Epithelial cell of esophagus (primary cell): ENCODE results near the gene HOXA5.
A peak's percentile ranks its signal among the peaks of the same experiment; 100 is the strongest.

Experiments used
- DNase-seq: peaks from one replicate; pipeline ENCODE4 v3.0.0; 2010; ENCODE audit warnings: low read depth
- H3K4me3 ChIP-seq: 2 replicates; pipeline ENCODE4 v1.5.1; 2011; ENCODE audit warnings: mild to moderate bottlenecking, low read length, control low read depth
- TF ChIP-seq, protein P1 (sequence below): IDR thresholded peaks from 2 replicates; pipeline ENCODE4 v1.5.1; 2011; ENCODE audit warnings: low read depth, mild to moderate bottlenecking, low read length, control low read depth, inconsistent platforms; ENCODE audit not compliant: insufficient read depth; ENCODE audit errors: missing control alignments

The HOXA5 gene

DNA sequence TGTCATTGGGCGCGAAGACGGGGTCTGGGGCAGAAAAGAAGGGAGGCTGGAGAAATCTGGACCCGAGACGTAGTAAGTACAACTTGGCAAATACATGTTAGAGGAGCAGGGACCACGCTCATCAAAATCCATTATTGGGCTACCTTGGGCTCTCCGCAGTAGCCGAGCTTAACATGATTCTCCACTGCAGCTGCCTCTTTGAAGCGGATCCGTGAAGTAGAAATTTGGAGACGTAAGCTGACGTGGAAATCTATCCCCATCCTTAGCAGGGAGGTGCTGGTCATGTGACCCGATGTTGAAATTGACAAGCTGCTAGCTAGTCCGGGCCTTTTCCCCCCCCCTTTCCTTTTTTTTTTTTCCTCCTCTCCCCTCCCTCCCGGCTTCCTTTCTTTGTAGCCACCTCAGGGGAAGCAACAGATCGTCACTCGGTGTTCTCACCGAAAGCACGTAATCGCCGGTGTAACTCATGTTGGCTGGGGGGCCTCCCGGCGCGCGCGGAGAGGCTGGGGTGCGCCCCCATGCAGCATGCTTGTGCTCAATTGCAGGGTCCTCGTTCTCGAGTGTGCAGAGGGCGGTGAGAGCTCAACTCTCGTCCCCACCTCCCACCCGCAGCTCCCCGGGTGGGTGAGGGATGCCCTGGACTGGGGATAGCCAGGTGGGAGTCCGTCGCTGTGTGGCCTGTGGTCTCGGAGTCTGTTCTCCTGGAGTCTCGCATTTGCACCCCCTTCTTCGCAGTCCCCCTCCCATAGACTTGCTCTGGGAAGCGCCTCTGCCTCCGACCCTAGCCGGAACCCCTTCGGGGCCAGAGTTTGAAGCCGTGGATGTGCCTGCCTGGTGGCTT is 41.8 kb upstream of the HOXA5 start, which contains the start of gene HOXA11:
Gene HOXA11 (minus strand): TSS at position 220 of the 841 bp plus-strand sequence. CDS start 88 bp downstream, at position 132.
- peak; percentile 44 for DNase-seq
- TF ChIP-seq, protein P1, sequence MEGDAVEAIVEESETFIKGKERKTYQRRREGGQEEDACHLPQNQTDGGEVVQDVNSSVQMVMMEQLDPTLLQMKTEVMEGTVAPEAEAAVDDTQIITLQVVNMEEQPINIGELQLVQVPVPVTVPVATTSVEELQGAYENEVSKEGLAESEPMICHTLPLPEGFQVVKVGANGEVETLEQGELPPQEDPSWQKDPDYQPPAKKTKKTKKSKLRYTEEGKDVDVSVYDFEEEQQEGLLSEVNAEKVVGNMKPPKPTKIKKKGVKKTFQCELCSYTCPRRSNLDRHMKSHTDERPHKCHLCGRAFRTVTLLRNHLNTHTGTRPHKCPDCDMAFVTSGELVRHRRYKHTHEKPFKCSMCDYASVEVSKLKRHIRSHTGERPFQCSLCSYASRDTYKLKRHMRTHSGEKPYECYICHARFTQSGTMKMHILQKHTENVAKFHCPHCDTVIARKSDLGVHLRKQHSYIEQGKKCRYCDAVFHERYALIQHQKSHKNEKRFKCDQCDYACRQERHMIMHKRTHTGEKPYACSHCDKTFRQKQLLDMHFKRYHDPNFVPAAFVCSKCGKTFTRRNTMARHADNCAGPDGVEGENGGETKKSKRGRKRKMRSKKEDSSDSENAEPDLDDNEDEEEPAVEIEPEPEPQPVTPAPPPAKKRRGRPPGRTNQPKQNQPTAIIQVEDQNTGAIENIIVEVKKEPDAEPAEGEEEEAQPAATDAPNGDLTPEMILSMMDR = no peak

DNA sequence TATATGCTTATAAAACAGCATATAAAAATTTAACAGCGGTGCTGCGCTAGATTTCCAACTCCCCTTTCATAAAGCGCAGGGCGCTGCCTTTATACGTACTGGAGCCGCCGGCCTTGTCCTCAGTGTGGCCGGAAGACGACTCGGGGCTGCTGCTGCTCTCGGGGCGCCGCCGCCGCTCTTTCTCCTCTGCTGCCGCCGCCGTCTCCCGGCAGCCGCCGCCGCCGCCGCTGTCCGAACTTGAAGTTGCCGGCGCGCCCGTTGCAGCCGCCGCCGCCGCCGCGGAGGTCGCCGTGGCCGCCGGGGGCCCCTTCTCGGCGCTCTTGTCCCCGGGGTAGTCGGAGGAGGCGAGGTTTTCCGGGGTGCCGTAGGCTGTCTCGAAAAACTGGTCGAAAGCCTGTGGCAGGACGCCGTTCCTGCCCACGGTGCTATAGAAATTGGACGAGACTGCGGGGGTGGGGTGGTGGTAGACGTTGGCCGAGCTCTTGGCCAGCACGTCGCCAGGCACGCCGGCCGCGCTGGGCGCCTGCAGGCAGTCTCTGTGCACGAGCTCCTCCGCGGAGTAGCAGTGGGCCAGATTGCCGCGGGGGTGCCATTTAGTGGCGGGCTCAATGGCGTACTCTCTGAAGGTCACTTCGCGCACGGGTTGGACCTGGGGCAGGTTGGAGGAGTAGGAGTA is 41.0 kb upstream of the HOXA5 start:
- DNase-seq = peak; percentile 36
- peak overlapping the region; percentile 30 for H3K4me3 ChIP-seq
- TF ChIP-seq, protein P1 = no peak

More for the DNA sequence above, 41.8 kb upstream of the HOXA5 start, which contains the start of gene HOXA11:
- H3K4me3 ChIP-seq = peak within 1 kb of the TSS; percentile 30

DNA sequence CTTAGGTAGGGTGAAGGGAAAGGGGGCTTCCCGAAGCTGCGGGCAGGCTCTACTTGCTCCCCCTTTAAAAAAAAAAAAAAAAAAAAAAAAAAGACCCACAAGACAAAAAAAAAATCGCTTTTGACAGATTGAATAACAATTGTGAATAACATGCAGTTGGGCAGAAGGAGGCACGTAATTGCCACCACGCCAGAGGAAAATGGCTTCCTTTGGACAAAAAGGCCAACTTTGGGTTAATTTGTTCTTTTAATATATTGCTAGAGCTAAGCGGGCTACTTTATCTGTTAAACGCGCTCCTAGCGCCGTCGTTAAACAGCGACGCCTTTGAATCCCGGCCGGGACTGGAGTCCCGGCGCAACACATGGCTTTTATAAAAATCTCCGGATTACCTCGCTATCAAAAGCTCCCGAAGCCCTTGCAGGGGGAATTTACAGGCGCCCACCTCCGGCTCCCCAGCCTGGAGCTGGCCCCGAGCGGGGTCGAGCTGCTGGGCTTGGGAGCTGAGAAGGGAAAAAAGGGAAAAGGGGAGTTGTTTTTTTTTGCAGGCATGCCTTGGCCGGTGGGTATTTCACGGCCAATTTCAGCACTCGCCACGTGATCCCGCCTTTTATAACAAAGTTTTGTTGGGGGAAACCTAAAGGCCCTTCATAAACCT is 40.3 kb upstream of the HOXA5 start:
- peak overlapping the region; percentile 30 for H3K4me3 ChIP-seq
- no peak for DNase-seq
- TF ChIP-seq, protein P1 = peak; percentile 5

DNA sequence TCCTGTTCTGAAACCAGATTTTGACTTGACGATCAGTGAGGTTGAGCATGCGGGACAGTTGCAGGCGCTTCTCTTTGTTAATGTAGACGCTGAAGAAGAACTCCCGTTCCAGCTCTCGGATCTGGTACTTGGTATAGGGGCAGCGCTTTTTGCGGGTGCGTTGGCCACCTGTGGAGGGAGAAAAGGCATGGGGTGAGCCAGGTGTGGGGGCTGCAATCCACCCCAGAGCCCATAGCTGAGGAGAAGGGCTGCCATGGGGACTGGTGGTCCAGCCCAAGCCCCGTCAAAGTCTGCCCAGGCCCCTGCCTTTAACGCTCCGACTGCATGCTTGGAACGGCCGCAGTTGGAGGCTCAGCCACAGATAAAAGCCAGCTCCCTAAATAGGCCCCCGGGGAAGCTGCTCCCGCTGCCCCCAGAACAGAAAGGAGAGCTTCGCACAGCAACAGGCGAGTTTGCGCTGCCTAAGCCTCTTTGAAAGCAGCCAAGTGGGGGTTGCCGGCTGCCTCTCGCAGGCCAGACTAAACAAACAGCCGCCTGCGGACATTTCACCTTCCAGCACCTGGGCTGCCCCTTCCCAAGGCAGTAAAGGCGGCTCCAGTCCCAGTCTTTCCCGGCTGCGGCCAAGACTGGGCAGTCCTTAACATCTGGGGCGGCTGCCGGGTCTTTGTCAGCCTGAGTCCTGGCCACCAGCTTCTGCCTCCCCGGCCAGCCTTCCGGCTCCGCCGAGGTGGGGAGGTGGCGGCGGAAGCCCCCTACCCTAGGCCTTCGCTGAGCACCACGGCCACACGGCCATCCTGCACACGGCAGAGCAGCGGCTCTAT is 39.6 kb upstream of the HOXA5 start:
- no peak overlapping the region for H3K4me3 ChIP-seq
- TF ChIP-seq, protein P1 = no peak
- no peak for DNase-seq

DNA sequence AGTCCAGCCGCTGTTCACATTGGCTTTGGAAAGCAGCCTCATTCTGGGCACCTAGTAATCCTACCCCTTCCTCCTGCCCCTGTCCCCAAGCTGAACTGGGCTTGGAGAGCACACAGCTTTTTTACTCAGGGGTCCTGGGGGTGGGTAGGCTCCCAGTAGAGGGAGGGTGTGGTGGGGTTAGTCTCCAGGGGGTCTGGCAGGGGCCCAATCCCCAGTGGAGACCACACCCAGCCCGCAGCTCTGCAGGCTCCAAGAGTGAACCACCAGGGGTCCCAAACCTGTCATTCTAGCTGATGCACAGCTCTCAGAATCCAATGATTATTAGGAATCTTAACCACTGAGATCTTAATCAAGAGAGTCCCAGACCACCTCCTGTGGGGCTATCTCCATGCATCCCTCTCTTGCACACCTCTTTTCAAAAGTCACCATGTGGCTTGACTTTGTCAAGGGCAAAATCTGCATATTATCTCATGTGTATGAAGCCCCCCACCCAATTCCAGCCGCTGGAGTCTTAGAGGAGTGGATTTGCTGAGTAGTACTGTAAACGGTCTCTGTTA is 38.9 kb upstream of the HOXA5 start:
- TF ChIP-seq, protein P1 = no peak
- DNase-seq = no peak
- H3K4me3 ChIP-seq = no peak overlapping the region

DNA sequence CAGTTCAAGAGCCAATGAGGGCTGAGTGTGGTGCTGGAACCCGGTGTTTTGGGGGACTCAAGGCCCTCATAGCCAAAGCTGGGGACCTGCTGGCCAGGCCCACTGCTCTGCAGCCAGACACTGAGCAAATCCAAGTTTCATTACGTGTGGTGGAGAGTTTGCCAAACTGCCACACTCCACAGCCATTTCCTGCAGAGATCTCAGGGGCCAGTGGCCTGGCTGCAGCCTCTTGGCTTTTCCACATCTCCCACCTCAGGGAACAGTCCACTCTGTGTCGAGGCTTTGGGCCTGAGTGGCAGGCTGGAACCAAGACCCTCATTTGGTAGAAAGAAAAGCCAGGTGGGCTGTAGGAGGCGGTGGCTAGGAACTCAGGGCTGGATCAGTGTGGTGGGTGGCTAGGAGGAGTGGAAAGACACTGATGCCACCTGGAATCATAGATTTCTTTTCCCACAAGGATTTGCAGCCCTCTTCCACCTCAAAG is 38.4 kb upstream of the HOXA5 start:
- no peak overlapping the region for H3K4me3 ChIP-seq

More for the DNA sequence above, 38.4 kb upstream of the HOXA5 start:
- TF ChIP-seq, protein P1 = no peak
- DNase-seq = no peak
